Stimulated activated memory B cell treated with anti-CD40 and anti-IgM and Interleukin-4, amounts not matched to agents 10 μg/mL and 1 μg/mL and 100 μg/mL, for 72 hours (primary cell): ENCODE measurements around the gene TFF1.

Experiments used
- ATAC-seq: fragments of 150-1000 bp; cut with Tn5 transposase; 2 replicates; pipeline ENCODE4 v1.10.0; 2021
- H3K27ac Mint-ChIP-seq: one replicate; pipeline ENCODE4 v1.8.0; 2022; ENCODE audit warnings: mild to moderate bottlenecking, mixed read lengths
- H3K27me3 Mint-ChIP-seq: one replicate; pipeline ENCODE4 v1.8.0; 2022; ENCODE audit warnings: mixed read lengths
- H3K36me3 Mint-ChIP-seq: one replicate; pipeline ENCODE4 v1.8.0; 2022; ENCODE audit warnings: mixed read lengths
- H3K4me1 Mint-ChIP-seq: one replicate; pipeline ENCODE4 v1.8.0; 2022; ENCODE audit warnings: mixed read lengths
- H3K4me3 Mint-ChIP-seq: one replicate; pipeline ENCODE4 v1.8.0; 2022; ENCODE audit warnings: mild to moderate bottlenecking, moderate library complexity, mixed read lengths
- H3K9me3 Mint-ChIP-seq: one replicate; pipeline ENCODE4 v1.8.0; 2022; ENCODE audit warnings: mixed read lengths

The TFF1 gene

DNA sequence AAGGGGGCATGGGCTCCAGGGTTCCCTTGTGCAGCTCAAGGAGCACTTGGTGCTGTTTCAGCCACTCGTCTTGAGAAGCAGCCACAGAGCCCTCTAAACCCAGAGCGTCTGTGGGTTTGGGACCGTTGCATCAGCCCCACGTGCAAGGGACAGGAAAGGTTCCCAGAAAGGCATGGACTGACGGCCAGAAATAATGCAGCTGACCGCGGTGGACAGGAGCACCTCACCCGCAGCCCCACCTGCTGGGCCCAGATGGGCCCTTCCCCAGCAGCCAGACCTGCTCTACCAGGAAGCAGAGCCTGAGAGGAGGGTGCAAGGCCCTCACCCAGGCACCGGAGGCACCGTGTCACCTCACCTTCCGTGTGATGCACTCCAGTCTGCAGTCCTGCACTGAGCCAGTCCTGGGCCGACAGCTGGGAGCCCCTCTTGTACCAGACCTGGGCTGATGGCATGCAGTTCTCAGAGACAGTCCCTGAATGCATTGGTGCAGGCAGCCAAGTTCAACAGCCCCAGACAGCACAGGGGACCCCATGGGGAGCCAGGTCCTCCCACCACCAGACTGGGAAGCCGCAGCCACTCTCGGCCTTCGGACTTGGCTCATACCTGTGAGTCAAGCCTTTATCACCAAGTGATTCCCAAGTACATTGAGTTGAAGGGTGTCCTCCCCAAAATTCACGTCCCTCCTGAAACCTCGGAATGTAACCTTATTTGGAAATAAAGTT, 46.3 kb downstream of the TFF1 start:
- Mint-ChIP-seq H3K27ac (peak overlapping the region; percentile 25), H3K4me1 (peaks cover 13% of the 10 kb centered on the region), H3K36me3 (no peaks in the 10 kb centered on the region), H3K27me3 (peaks cover 67% of the 10 kb centered on the region), H3K4me3 (no peak overlapping the region), H3K9me3 (no peaks in the 10 kb centered on the region)
- peak; percentile 25 for ATAC-seq

DNA sequence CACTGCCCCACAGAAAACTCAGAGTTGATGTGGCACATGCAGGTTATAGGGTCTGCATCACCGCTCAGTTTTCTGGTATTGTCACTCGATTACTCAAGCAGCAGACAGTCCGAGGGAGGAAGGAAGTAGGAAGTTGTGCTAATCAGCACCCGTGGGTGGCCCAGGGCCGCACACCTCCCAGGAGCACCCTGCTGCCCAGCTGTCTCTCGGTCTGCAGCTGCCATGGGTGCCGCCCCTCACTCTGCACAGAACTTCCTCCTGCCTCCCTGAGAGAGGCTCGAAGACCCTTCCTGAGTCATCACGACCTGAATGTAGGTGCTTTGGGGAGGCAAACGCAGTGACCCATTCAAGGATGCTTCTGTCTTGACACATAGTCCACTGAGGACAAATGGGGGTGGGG, 47.0 kb downstream of the TFF1 start:
- Mint-ChIP-seq H3K9me3 (no peaks in the 10 kb centered on the region), H3K4me1 (peaks cover 13% of the 10 kb centered on the region), H3K36me3 (no peaks in the 10 kb centered on the region), H3K4me3 (no peak overlapping the region), H3K27ac (peak overlapping the region; percentile 25), H3K27me3 (peaks cover 61% of the 10 kb centered on the region)
- peak; percentile 80 for ATAC-seq

DNA sequence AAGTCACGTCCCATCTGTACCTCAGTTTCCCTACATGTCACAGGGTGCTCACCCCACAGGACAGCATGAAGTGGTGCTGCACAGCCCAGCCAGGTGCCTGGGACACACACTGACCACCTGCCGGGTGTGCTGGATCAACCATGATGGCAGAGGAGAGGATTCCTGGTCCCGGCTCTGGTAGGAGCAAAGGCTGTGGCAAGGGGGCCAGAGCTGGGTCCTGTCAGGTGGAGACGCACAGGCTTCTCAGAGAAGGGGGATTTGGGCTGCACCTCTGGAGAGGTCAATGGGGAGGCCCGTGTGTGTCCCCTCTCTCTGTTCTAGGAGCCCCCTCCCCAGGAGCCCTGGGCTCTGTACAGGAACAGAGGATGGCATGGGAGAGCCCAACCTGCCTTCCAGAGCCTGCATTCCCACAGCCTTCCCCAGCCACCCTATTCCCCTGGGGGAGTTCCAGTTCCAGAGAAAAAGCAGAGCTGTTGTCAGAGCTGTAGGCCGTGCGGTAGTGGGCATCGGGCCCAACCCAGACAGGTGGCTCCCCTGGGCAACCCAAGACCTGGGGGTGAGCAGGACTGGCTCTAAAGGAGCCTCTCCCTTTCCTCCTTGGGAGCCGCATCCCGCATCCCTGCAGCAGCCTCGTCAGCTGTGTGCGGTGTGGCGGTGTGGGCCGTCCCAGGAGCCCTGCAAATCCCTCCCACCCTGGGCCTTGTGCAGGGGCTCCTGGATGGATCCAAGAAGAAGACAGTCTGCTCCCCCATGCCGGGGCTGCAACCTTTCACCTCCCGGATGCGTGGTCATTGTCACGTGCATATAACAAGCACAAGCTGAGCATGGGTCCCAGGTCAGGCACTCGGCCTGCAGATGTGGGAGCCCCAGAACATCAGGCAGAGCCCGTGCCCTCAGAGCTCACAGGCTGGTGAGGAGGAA, 48.2 kb downstream of the TFF1 start:
- Mint-ChIP-seq H3K27me3 (peaks cover 48% of the 10 kb centered on the region), H3K9me3 (no peaks in the 10 kb centered on the region), H3K36me3 (no peaks in the 10 kb centered on the region), H3K27ac (no peak overlapping the region), H3K4me3 (no peak overlapping the region), H3K4me1 (peaks cover 13% of the 10 kb centered on the region)
- ATAC-seq: no peak

GRCh38 chr21:42317341-42317741, 49.0 kb downstream of the TFF1 start:
- Mint-ChIP-seq H3K27me3 (peaks cover 40% of the 10 kb centered on the region), H3K4me3 (no peak overlapping the region), H3K9me3 (no peaks in the 10 kb centered on the region), H3K36me3 (no peaks in the 10 kb centered on the region), H3K4me1 (peaks cover 13% of the 10 kb centered on the region), H3K27ac (no peak overlapping the region)
- no peak for ATAC-seq

DNA sequence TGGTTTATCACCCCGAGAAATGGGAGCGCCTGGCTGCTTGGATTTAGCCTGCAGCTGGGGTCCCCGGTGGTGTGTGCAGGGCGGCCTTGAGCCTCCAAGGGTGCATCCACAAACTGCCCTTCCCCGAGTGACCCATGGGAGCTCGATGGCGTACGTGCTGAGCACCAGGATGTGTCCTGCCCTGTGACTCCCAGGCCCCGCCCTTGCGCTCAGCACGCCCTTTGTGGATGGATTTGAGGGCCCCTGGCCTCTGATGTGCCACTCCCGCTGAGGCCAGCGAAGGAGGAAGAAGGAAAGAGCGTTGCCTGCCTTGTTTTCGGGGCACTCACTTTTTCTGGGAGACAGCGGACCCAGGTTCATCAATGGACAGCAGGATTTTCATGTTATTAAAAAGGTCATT, 49.4 kb downstream of the TFF1 start:
- ATAC-seq: no peak
- no peaks in the 10 kb centered on the region for H3K36me3 Mint-ChIP-seq
- no peaks in the 10 kb centered on the region for H3K9me3 Mint-ChIP-seq
- peaks cover 36% of the 10 kb centered on the region for H3K27me3 Mint-ChIP-seq
- H3K4me1 Mint-ChIP-seq: peaks cover 13% of the 10 kb centered on the region
- no peak overlapping the region for H3K27ac Mint-ChIP-seq
- H3K4me3 Mint-ChIP-seq: no peak overlapping the region

DNA sequence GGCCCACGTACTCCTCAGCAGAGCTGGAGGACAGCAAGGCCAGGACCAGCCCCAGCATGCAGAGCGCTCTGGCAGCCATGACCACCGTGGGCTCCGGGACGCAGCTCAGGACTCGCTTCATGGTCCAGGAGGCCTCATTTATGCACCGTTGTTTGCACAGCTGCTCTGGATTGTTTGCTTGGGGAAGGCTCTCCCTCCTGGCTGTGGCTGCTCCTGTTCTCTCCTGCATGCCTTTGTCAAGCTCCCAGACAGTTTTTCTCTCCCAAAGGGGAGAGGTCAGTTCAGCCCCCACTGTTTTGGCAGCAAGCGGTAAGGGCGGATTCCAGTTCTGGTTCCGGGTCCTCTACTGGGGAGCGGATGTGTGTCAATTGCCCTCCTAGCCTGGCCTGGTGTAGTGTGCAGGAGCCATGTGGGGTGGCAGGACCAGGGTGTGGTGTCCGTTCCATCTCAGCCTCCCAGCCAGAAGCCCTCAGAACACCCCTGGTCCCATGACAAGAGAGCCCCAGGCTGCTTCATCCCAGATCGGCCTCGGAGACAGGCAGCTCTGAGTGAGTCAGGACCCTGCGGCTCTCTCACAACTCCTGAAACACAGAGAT, 50.9 kb downstream of the TFF1 start, which contains the start of gene TFF3:
Gene TFF3, minus strand, starts transcription at position 114 of the 596 bp plus-strand sequence. Its CDS starts 35 bp downstream, at position 79.
- Mint-ChIP-seq H3K27ac (no peak within 1 kb of the TSS), H3K9me3 (no peaks in the 10 kb centered on the region), H3K36me3 (no peaks in the 10 kb centered on the region), H3K4me3 (no peak within 1 kb of the TSS), H3K4me1 (peaks cover 13% of the 10 kb centered on the region), H3K27me3 (peaks cover 21% of the 10 kb centered on the region)
- ATAC-seq: no peak

DNA sequence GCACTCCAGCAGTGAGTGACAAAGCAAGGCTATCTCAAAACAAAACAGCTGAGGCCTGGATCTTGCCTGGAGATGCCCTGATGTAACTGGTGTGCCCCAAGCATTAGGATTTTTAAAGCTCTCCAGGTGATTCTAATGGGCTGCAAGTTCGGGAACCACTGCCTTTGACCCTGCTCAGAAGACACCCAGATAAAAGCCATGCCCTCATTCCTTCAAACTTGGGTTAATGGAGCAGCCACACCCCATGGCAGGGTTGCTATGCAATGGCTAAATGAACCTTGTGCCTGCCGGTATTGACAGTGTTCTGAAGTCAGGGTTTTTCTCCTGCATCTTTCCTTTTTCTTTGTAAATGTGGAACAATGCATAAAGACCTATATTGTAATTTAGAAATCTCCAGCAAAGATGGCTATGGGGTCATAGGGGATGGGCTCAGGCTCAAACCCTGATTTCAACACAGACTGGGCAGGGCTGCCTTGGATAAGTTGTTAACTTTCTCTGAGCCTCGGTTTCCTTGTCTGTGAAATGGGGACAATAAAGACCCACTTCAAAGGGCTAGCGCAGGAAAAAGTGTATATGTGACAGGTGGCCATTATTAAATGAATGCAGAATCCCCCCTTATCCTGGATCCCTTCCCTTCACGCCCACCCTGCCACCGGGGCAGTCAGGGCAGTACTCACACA, 51.6 kb downstream of the TFF1 start:
- H3K4me3 Mint-ChIP-seq: no peak overlapping the region
- no peak for ATAC-seq
- peaks cover 8% of the 10 kb centered on the region for H3K4me1 Mint-ChIP-seq
- H3K36me3 Mint-ChIP-seq: no peaks in the 10 kb centered on the region
- no peak overlapping the region for H3K27ac Mint-ChIP-seq
- H3K27me3 Mint-ChIP-seq: peaks cover 21% of the 10 kb centered on the region
- no peaks in the 10 kb centered on the region for H3K9me3 Mint-ChIP-seq

DNA sequence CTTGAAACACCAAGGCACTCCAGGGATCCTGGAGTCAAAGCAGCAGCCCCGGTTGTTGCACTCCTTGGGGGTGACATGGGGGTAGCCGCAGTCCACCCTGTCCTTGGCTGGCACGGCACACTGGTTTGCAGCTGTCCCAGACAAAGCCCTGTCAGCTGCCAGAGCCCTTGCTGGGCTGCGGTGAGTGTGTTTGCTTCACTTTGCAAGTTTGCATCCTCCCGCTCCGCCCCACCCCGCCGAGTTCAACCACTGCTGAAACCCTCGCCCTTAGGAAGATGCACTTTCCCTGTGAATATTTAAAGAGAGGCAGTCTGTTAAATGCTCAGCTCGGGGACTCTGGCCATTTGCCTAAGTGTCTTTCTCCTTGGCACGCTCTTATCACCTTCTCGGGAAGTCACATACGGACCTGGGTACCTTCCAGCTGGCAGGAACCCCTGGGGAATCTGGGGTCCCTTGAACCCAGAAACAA, 52.8 kb downstream of the TFF1 start:
- no peak overlapping the region for H3K4me3 Mint-ChIP-seq
- no peaks in the 10 kb centered on the region for H3K9me3 Mint-ChIP-seq
- H3K4me1 Mint-ChIP-seq: no peaks in the 10 kb centered on the region
- H3K36me3 Mint-ChIP-seq: no peaks in the 10 kb centered on the region
- H3K27me3 Mint-ChIP-seq: peaks cover 25% of the 10 kb centered on the region
- no peak for ATAC-seq
- no peak overlapping the region for H3K27ac Mint-ChIP-seq

DNA sequence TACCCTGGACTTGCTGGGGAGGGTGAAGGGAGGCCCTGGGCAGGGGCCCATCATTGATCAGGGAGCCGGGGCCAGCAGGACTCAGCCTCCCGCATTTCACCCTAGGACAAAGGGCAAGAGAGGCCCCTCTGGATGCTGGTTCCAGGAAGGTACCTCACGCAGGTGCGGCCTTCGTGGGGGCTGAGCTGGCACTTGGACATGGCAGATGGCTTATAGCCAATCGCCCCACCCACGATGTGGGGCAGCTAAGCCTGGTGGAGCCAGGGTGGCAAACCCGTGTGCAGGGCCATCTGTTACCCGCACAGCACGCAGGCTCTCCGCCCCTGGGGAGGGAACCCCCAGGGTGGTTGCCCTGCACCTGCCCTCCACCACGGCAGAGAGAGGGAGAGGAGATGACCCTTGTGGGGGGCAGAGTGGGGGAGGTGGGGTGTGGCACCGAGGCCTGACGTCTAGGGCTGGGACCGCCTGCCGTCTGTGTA, 53.7 kb downstream of the TFF1 start:
- Mint-ChIP-seq H3K9me3 (no peaks in the 10 kb centered on the region), H3K36me3 (no peaks in the 10 kb centered on the region), H3K27me3 (peaks cover 25% of the 10 kb centered on the region), H3K27ac (no peak overlapping the region), H3K4me3 (no peak overlapping the region), H3K4me1 (no peaks in the 10 kb centered on the region)
- peak; percentile 31 for ATAC-seq
